ENCODE data around the gene ACR.
"Not testable (repeated sequence)": the region's sequence is repeated elsewhere in the genome, so short reads cannot be mapped to it uniquely, and the experiment has no call there.

Gene ACR

GRCh38 chr22:50733521-50734342 lies 4.3 kb upstream of the ACR start:
- DNase-seq: no peak

DNA sequence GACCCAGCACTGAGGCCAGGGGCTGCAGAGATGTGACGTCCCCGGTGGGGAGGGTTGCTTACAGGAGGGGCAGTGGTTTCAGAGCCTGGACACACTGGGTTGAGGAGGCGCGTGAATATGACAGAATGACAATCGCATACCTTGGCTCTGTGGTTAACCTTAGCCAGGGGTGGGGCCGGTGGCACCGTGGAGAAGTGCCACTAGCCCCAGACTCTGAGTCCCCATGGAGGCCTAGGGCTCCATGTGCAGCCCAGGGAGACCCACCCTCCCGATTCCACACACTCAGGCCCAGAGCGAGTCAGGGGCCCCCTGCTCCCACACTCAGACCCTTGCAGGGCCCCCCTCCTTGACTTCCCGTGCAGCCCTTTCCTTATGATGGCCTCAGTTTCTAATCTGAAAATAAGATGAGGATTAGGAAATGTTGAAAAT lies 3.6 kb upstream of the ACR start:
- DNase-seq: no peak

DNA sequence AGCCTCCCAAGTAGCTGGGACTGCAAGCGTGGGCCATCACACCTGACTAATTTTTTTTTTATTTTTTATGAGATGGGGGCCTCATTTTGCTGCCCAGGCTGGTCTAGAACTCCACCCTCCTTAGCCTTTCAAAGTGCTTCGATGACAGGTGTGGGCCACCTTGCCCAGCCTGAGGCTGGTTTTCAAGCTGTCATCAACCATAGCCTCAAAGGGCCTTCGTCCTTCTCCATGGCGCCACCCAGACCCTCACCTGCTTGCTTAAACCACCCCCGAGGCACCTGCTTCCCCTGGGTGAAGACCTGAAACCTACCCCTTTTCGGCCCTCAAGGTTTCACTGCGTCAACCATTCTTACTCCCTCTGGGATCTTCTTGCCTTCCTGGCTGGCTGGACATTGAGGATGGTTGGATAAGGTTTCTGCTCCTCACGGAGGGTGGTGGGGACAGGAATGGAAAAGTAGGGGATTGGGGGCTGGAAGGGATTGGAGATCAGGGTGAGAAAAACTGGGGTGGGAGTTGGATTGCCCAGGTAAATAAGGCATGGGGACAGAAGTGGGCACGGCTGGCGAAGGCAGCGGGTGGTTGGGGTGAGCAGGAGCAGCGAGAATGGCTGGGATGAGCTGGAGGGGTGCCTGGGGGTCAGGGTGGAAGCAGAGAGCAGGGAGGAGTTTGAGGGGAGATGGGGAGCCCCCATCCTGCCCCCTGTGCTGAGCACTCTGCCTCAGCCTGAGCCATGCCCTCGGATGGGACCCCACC lies 2.8 kb upstream of the ACR start:
- no peak for DNase-seq

- DNase-seq: no peak
Measured at GRCh38 chr22:50735739-50736030, 2.3 kb upstream of the ACR start.

DNA sequence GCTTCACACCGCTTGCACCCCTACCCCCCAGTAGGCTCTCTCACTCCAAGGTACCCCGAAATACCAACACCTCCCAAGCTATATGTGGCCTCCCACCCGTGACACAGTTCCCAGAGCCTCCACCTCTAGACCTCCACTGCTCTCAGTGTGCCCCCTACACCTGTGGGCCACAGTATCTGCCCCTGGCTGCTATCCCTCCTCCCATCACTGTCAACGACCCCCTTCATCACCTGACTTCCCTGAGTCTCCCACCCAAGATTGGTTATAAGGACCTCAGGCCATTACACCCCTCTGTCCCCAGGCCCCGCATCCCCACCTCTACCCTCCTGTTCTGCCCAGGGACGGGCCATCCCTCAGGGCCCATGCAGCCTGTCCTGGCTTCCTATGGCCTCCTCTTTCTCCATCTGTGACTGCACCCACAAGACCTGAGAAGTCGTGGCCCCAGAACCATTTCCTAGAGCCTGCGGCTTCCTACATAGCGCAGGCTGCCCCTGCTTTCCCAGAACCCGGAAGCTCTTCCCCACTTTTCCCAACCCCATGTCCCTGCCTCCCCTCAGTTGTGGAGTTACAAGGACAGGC lies 734 bp downstream of the ACR start:
- DNase-seq: no peak

DNA sequence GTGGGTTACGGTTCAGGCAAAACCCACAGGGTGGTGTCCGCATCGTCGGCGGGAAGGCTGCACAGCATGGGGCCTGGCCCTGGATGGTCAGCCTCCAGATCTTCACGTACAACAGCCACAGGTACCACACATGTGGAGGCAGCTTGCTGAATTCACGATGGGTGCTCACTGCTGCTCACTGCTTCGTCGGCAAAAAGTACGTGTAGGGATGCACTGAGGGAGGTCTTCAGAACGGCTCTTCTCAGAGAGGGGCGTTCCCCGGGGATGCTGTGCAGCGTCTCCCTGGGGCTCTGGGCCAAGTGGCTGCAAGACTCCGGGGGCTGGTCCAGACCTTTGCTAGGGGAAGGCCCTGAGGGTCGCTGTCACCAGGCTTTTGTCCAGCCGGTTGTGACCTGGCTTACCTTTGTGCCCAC lies 1.3 kb downstream of the ACR start:
- no peak for DNase-seq

DNA sequence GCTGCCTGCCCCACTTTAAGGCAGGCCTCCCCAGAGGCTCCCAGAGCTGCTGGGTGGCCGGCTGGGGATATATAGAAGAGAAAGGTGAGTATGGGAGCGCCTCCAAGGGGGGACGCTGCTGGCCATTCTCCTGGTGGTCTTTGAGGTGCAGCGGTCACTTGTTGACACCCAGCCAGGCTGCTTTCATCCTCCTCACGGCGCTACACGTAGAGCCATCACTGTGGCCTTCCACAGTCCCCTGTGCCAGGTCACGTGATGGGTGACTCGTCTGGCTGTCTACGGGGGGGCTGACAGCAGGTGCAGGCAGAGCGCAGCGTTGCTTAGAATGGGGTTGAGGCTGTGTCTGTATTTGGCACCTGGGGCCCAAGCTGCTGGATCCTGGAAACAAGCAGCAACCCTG lies 1.9 kb downstream of the ACR start:
- DNase-seq: no peak

DNA sequence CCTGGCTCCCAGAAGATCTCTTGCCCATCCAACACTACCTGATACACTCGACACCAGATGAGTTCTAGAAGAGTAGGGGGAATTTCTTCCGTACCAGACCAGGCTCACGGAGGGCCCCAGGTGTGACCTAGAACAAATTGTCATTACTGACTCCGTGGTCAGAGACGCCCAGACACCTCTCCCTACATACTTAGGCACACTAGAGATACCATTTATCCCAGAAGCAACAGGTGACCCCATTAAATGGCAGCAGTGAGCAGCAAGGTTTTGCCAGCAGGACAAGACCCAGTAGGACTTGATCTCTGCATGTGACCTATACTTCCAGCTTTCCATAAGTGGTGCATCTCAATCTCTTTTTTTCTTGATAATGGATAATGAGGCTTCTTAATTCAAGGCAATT lies 2.7 kb downstream of the ACR start:
- DNase-seq: not testable (repeated sequence)

DNA sequence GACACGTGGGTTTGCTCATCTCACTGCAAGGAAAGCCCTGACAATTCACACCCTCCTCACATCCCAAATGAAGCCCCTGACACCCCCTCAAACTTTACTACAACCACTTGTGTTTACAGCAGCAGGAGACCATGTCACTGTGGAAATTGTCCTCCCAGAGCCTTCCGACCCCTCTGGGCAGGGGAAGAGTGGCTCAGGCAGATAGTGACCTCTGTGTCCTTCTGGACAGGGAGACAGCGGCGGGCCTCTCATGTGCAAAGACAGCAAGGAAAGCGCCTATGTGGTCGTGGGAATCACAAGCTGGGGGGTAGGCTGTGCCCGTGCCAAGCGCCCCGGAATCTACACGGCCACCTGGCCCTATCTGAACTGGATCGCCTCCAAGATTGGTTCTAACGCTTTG lies 6.4 kb downstream of the ACR start:
- DNase-seq: not testable (repeated sequence)

GRCh38 chr22:50747521-50747920 lies 9.5 kb downstream of the ACR start:
- not testable (repeated sequence) for DNase-seq

GRCh38 chr22:50748630-50749029 lies 10.6 kb downstream of the ACR start:
- DNase-seq: not testable (repeated sequence)

GRCh38 chr22:50749302-50750074 lies 11.5 kb downstream of the ACR start:
- not testable (repeated sequence) for DNase-seq

GRCh38 chr22:50755251-50755650 lies 17.2 kb downstream of the ACR start:
- not testable (repeated sequence) for DNase-seq

DNA sequence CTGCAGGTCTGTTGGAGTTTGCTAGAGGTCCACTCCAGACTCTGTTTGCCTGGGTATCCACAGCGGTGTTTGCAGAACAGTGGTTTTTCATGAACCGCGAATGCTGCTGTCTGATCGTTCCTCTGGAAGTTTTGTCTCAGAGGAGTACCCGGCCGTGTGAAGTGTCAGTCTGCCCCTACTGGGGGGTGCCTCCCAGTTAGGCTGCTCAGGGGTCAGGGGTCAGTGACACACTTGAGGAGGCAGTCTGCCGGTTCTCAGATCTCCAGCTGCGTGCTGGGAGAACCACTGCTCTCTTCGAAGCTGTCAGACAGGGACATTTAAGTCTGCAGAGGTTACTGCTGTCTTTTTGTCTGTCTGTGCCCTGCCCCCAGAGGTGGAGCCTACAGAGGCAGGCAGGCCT lies 18.4 kb downstream of the ACR start:
- DNase-seq: not testable (repeated sequence)

GRCh38 chr22:50756949-50757491 lies 19.0 kb downstream of the ACR start:
- peak; percentile 14 for DNase-seq

GRCh38 chr22:50759597-50760341 lies 21.8 kb downstream of the ACR start:
- DNase-seq: not testable (repeated sequence)

- DNase-seq: not testable (repeated sequence)
Measured at GRCh38 chr22:50761829-50762228, 23.8 kb downstream of the ACR start.

DNA sequence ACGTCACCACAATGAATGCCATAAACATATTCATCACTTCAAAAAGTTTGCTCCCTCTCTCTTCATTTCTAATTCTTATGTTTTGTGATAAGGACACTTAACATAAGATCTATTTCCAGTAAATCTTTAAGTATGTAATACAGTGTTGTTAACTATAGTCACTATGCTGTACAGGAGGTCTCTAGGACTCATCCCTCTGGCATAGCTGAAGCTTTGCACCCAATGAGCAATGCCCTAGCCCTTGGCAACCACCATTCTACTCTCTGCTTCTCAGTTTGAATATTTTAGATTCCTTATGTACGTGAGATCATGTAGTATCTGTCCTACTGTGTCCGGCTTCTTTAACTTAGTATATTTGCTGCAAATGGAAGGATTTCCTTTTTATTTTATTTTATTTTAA lies 26.3 kb downstream of the ACR start:
- DNase-seq: not testable (repeated sequence)

GRCh38 chr22:50775132-50775531 lies 37.1 kb downstream of the ACR start:
- DNase-seq: not testable (repeated sequence)

DNA sequence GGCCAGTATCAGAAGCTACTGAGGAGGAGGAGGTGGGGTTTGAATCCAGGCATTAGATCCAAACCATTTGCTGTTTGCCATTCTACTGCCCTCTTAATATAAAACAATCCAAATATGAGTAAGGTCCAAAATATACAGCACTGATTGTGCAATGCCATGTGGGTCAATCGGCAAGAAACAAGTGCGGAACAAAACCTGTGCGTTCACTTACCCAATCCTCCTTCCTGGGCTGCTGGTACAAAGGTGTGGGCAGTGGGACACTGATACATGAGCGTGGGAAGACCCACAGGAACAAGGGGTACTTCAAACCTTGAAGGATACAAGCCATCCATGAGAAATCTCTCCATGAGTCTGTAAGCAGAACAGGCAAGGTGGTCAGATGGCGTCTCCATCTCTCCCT lies 39.6 kb downstream of the ACR start:
- DNase-seq: not testable (repeated sequence)

DNA sequence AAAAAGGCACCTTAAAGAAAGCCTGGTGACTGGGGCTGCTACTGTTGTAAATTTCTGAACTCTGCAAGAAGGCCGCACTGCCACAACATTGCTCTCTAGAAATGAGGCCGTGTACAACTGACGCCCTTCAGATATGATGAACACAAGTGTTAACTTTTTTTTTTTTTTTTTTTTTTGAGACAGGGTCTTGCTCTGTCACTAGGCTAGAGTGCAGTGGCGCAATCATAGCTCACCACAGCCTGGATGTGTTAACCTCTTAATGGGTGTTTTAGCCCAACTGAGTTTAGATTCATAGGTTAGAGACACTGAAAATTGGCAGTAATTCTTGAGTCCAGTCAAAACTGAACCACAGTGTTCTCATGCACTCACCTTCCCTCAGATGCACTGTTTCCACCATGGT lies 42.2 kb downstream of the ACR start:
- DNase-seq: not testable (repeated sequence)

DNA sequence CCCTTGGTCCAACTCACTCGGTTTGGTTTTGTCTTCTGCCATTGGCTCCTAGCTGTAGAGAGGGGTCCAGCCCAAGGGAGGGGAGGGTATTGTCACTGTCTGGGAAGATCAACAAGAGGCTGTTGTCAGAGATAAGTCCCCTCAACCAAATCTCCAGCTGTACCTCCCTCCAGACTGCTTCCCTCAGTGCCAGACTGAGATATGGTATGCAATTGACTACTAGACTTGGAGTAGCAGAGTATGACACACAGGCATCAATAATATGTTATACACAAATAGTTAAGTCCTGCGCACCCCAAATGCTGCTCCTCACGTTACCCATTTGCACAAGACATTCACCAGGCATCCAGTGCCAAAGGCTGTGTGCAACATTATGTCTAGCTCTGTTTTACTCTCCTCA lies 44.2 kb downstream of the ACR start:
- DNase-seq: not testable (repeated sequence)

Data from DMS79 (cell line).